Measurements from ENCODE around the gene NSMCE4A.
"Not testable (repeated sequence)": the region's sequence is repeated elsewhere in the genome, so short reads cannot be mapped to it uniquely, and the experiment has no call there.

DNA sequence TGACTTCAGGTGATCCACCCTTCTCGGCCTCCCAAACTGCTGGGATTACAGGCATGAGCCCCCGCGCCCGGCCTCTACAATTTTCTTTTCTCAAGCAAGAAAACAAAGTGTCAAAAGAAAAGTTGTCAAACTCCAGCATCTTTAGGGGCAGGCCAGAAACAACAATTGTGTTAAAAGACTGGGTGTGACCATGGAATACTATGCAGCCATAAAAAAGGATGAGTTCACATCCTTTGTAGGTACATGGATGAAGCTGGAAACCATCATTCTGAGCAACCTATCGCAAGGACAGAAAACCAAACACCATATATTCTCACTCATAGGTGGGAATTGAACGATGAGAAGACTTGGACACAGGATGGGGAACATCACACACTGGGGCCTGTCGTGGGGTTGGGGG, 48.2 kb upstream of the NSMCE4A start:
- TF ChIP-seq, protein P1, sequence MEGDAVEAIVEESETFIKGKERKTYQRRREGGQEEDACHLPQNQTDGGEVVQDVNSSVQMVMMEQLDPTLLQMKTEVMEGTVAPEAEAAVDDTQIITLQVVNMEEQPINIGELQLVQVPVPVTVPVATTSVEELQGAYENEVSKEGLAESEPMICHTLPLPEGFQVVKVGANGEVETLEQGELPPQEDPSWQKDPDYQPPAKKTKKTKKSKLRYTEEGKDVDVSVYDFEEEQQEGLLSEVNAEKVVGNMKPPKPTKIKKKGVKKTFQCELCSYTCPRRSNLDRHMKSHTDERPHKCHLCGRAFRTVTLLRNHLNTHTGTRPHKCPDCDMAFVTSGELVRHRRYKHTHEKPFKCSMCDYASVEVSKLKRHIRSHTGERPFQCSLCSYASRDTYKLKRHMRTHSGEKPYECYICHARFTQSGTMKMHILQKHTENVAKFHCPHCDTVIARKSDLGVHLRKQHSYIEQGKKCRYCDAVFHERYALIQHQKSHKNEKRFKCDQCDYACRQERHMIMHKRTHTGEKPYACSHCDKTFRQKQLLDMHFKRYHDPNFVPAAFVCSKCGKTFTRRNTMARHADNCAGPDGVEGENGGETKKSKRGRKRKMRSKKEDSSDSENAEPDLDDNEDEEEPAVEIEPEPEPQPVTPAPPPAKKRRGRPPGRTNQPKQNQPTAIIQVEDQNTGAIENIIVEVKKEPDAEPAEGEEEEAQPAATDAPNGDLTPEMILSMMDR (IDR thresholded peaks at IDR 0.05), result not testable (repeated sequence)
- TF ChIP-seq ZFX (IDR thresholded peaks at IDR 0.05; ENCODE audit: borderline replicate concordance), result not testable (repeated sequence)
